K562 treated with DMSO at 1 percent for 24 hours (cell line): ENCODE measurements around the gene ZFAND5. TPM values are rescaled to one million over a fixed set of nuclear protein-coding genes. Genes with fewer than 3 reads are reported as not detected.

Experiments
- total RNA-seq: library from RNA; unstranded; fragments of 300-600 nt; gene quantifications from 2 replicates; pipeline ENCODE4 v1.2.3, GENCODE V29; 2022; ENCODE audit warnings: low read depth; ENCODE audit not compliant: insufficient read depth

The ZFAND5 gene
- total RNA-seq = 33.6 and 42.1 TPM in 2 replicates

GRCh38 chr9:72364679-72365524 is at the start of gene ZFAND5:
Gene ZFAND5, minus strand, starts transcription at chr9:72365208. Its CDS starts 4,430 bp downstream, at chr9:72360778.

Other genes starting within 250 kb of the ZFAND5 start
- 4.4 and 6.1 TPM in 2 replicates for gene GDA, start 215.8 kb downstream of the ZFAND5 start, total RNA-seq
- not detected in 2 replicates for gene TMC1, start 156.4 kb upstream of the ZFAND5 start, total RNA-seq